Activated naive CD8-positive, alpha-beta T cell (primary cell): Measurements from ENCODE around the gene PTGER1.

ENCODE experiments used
- H3K27ac Mint-ChIP-seq: one replicate; pipeline ENCODE4 v1.8.0; 2021; ENCODE audit warnings: mixed read lengths
- H3K27me3 Mint-ChIP-seq: one replicate; pipeline ENCODE4 v1.8.0; 2021; ENCODE audit warnings: mixed read lengths
- H3K36me3 Mint-ChIP-seq: one replicate; pipeline ENCODE4 v1.8.0; 2021; ENCODE audit warnings: mixed read lengths
- H3K4me1 Mint-ChIP-seq: one replicate; pipeline ENCODE4 v1.8.0; 2021; ENCODE audit warnings: low read depth, mixed read lengths
- H3K4me3 Mint-ChIP-seq: one replicate; pipeline ENCODE4 v1.8.0; 2021; ENCODE audit warnings: mild to moderate bottlenecking, mixed read lengths
- H3K9me3 Mint-ChIP-seq: one replicate; pipeline ENCODE4 v1.8.0; 2021; ENCODE audit warnings: low read depth, mixed read lengths

The PTGER1 gene

DNA sequence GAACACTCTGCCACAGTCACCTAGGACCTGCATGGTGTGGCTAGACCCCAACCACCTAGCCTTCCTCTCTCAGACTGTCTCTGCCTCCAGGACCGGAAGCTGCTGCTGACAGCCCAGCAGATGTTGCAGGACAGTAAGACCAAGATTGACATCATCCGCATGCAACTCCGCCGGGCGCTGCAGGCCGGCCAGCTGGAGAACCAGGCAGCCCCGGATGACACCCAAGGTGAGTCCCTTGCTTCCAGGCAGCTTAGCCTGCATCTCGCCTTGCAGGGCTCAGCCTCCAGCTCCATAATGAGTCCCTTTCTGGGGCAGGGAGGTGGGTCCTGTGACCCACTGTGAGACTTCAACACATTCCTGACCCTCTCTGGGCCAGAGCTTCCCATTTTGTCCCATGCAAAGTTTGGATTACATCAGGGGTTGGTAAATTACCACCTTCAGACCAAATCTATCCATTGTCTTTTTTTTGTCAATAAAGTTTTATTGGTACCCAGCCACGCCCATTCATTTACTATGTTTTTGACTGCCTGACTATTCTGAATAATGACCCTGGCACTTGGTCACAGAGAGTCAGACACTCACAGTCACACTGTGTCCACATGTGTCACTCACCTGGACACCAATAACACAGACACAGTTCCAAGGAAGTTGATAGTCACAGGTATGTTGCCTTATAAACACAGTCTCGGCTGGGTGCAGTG is 28.7 kb downstream of the PTGER1 start:
- Mint-ChIP-seq H3K4me3 (no peak overlapping the region), H3K27ac (peak overlapping the region; percentile 28), H3K27me3 (no peaks in the 10 kb centered on the region), H3K9me3 (no peaks in the 10 kb centered on the region), H3K36me3 (peaks cover 11% of the 10 kb centered on the region), H3K4me1 (peaks cover 26% of the 10 kb centered on the region)

DNA sequence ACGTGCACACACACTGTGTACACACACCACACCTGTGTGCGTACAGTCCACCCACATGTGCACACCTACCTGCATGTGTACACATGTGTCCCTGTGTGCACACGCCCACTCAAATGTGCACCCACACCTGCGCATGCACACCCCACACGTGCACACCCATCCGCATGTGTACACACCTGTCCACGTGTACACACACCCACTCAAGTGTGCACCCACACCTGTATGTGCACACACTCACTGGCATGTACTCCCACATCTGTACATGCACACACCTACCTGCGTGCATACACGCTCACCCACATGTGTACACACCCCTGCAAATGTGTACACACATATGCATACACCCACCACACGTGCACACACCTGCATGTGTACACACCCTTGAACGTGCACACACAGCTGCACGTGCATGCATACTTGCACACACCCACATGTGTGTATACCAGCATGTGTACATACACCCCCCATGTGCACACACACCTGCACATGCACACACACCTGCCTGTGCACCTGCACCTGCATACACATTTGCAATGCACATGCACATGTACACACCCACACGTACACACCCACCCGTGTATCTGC is 31.4 kb downstream of the PTGER1 start:
- H3K9me3 Mint-ChIP-seq, result no peaks in the 10 kb centered on the region
- peaks cover 39% of the 10 kb centered on the region for H3K4me1 Mint-ChIP-seq
- H3K27me3 Mint-ChIP-seq, result no peaks in the 10 kb centered on the region
- peaks cover 5% of the 10 kb centered on the region for H3K36me3 Mint-ChIP-seq
- H3K27ac Mint-ChIP-seq, result no peak overlapping the region
- H3K4me3 Mint-ChIP-seq, result no peak overlapping the region

DNA sequence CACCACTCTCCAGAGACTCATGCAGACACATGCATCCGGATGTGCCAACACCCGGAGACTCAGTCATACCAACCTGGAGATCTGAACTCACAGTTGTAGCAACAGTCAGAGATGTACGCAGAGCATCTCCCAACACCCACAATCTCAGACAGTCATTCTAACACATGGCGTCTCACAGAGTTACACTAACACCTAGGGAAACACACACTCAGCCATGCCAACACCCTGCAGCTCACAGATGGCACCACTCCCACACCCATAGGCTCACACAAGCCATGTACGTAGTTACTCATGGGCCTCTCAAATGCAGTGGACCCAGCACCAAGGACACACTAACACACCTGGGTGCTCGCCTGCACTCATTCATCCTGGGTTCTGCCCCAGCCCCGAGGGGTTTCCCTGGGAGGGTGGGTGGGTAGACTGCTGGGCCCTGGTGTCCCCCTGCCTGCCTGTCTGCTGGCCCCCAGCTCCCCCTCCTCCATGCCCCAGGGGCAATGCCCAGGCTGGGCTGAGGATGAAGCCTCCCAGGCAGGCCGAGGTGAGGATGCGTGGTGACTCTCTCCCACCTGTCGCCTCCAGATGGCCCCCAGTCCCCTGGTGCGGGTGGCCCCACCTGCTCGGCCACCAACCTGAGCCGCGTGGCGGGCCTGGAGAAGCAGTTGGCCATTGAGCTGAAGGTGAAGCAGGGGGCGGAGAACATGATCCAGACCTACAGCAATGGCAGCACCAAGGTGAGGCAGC is 32.1 kb downstream of the PTGER1 start:
- Mint-ChIP-seq H3K36me3 (peaks cover 5% of the 10 kb centered on the region), H3K4me3 (no peak overlapping the region), H3K4me1 (peaks cover 37% of the 10 kb centered on the region), H3K9me3 (no peaks in the 10 kb centered on the region), H3K27me3 (no peaks in the 10 kb centered on the region), H3K27ac (peak overlapping the region; percentile 28)

DNA sequence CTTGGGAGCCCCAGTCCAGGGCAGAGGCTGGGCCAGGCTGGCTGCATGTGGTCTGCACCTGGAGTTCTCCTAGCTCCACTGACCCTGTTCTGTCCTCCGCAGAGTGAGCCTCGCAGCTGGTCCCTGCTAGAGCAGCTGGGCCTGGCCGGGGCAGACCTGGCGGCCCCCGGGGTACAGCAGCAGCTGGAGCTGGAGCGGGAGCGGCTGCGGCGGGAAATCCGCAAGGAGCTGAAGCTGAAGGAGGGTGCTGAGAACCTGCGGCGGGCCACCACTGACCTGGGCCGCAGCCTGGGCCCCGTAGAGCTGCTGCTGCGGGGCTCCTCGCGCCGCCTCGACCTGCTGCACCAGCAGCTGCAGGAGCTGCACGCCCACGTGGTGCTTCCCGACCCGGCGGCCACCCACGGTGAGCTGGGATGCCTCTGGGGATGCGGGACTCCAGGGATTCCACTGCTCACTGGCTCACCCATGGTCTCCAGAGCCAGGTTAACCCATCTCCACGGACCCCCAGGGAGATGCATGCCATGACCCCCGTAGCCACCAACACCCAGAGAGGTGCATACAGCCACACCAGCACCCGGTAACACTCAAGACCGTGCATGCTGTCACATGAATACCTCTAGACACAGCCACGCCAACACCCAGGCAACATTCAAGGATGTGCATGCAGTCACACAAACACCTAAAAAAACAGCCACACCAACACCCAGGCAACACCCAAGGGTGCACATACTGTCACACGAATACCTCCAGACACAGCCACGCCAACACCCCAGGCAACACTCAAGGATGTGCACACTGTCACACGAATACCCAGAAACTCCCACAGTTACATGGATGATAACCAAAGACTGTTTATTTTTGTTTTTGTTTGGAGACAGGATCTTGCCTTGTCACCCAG is 33.9 kb downstream of the PTGER1 start:
- H3K4me1 Mint-ChIP-seq, result peaks cover 45% of the 10 kb centered on the region

DNA sequence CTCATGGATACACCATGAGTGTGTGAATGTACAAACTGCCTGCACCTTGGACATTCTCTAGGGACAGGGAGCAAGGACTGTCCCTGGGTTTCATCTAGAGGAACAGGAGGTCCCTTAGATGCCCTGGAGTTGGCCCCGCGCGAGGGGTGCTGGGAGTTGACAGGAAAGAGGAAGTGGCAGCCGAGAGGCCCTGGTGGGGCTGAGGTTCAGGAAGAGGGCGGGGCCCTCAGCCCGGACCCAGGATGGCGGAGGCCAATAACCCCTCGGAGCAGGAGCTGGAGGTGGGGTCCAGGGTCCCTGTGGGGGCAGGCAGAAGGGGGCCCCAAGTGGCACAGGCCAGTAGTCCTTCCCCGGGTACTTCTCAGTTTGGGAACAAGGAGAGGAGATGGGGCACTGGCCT is 35.1 kb downstream of the PTGER1 start:
- H3K4me1 Mint-ChIP-seq, result peaks cover 47% of the 10 kb centered on the region
- H3K36me3 Mint-ChIP-seq, result peaks cover 4% of the 10 kb centered on the region
- H3K9me3 Mint-ChIP-seq, result no peaks in the 10 kb centered on the region
- peak overlapping the region; percentile 88 for H3K4me3 Mint-ChIP-seq
- no peaks in the 10 kb centered on the region for H3K27me3 Mint-ChIP-seq
- peak overlapping the region; percentile 91 for H3K27ac Mint-ChIP-seq

More for the DNA sequence above, 33.9 kb downstream of the PTGER1 start:
- Mint-ChIP-seq H3K9me3 (no peaks in the 10 kb centered on the region), H3K27ac (peak overlapping the region; percentile 43), H3K4me3 (peak overlapping the region; percentile 88), H3K27me3 (no peaks in the 10 kb centered on the region), H3K36me3 (peaks cover 4% of the 10 kb centered on the region)

DNA sequence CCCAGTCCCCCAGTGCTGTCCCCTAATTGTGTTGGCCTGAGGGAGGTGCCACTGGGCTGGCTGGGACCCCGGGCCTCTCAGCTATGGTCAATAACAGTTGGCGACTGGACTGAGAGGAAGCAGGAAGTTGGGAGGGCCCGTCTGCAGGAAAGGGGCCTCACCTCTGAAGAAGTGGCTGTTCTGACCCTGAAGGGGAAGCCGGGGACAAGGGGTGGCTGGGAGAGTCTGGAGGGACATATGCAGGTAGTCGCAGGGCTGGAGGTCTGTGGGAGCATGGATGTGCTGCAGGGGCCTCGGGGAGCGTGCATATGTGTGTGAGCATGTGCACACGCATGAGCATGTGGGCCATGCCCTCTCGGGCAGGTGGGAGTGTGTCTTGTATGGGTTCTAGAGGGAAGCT is 36.1 kb downstream of the PTGER1 start:
- H3K27me3 Mint-ChIP-seq, result no peaks in the 10 kb centered on the region
- H3K36me3 Mint-ChIP-seq, result no peaks in the 10 kb centered on the region
- H3K9me3 Mint-ChIP-seq, result no peaks in the 10 kb centered on the region
- peaks cover 52% of the 10 kb centered on the region for H3K4me1 Mint-ChIP-seq
- H3K4me3 Mint-ChIP-seq, result peak overlapping the region; percentile 88
- H3K27ac Mint-ChIP-seq, result peak overlapping the region; percentile 84

DNA sequence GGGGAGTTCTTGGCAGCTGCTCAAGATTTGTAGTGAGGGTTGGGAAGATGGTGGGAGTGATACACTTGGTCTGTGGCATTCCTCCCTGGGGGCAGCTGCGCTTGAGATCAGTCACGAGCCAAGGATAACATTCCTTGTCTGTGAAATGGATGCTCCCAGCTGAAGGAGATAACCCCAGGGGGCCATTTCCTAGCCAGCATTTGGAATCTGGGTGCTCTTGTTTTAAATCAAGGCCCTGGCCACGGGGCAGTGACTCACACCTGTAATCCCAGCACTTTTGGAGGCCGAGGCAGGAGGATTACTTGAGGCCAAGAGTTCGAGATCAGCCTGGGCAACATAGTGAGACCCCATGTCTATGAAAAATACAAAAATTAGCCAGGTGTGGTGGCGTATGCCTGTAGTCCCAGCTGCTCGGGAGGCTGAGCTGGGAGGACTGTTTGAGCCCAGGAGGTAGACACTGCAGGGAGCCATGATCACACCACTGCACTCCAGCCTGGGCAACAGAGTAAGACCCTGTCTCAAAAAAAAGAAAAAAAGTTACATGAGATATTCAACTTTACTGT is 37.5 kb downstream of the PTGER1 start:
- no peaks in the 10 kb centered on the region for H3K36me3 Mint-ChIP-seq
- peaks cover 51% of the 10 kb centered on the region for H3K4me1 Mint-ChIP-seq
- H3K9me3 Mint-ChIP-seq, result no peaks in the 10 kb centered on the region
- peak overlapping the region; percentile 18 for H3K4me3 Mint-ChIP-seq
- peak overlapping the region; percentile 54 for H3K27ac Mint-ChIP-seq
- no peaks in the 10 kb centered on the region for H3K27me3 Mint-ChIP-seq

DNA sequence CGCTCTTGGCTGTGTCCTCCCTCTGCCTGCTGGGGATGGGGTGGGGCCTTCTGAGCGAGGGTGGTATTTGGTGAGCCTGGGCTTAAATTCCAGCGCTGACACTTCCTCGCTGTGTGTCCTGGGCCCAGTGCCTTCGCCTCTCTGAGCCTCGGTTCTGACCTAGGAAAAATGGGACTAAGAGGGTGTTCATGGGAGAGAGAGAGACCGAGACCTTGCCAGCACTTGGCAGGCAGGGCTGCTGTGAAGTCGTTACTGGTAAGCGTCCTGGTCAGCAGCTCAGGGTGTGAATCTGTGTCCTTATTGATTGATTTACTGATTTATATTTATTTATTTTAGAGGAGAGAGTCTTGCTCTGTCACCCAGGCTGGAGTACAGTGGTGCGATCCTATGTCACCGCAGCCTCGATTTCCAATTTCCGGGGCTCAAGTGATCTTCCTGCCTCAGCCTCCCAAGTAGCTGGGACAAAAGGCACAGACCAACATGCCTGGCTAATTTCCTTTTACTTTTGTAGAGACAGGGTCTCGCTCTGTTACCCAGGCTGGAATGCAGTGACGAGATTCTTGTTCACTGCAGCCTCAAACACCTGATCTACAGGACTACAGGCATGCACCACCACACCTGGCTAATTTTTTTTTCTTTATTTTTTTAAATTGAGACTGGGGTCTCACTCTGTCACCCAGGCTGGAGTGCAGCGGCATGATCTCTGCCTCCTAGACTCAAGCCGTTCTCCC is 39.7 kb downstream of the PTGER1 start:
- Mint-ChIP-seq H3K4me3 (peak overlapping the region; percentile 43), H3K4me1 (peaks cover 55% of the 10 kb centered on the region), H3K27me3 (no peaks in the 10 kb centered on the region), H3K27ac (peak overlapping the region; percentile 92), H3K9me3 (no peaks in the 10 kb centered on the region), H3K36me3 (no peaks in the 10 kb centered on the region)

DNA sequence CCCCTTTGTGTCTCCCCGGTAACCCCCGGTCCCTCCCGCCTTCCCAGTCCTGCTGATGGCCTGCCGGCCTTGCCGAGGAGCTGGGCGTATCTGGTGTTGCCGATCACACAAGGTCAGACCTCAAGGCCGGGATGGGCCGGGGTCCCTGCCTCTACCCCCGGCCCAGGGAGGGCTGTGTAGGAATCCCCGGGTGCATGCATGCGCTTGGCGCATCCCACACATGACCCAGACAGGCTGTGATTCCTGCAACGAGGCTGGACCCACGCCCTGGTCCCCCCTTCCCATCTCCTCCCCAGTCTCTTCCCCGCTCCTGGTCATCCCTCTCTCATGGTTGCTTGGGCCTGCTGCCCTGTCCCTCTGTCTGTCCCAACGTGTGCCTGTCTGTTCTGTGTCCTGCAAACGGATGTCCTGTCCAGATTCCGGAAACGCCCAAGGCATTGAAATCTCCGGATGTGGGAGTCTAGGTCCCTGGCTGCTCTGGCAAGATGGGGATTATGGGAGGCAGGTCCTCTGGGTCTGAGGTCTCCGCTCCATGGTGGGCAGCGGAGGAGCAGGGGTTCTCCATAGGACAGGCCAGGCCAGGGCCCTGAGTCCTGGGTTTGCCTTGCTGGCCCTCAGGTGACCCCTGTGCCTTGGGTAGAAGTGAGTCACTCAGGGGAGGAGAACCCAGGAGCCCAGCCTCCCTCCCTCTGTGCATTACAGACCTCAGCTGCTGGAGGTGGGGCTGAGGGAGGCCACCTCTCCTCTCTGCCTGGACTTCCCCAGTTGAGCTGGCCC is 40.4 kb downstream of the PTGER1 start:
- H3K9me3 Mint-ChIP-seq, result no peaks in the 10 kb centered on the region
- no peaks in the 10 kb centered on the region for H3K36me3 Mint-ChIP-seq
- peak overlapping the region; percentile 85 for H3K4me3 Mint-ChIP-seq
- H3K27ac Mint-ChIP-seq, result peak overlapping the region; percentile 92
- H3K4me1 Mint-ChIP-seq, result peaks cover 48% of the 10 kb centered on the region
- no peaks in the 10 kb centered on the region for H3K27me3 Mint-ChIP-seq

DNA sequence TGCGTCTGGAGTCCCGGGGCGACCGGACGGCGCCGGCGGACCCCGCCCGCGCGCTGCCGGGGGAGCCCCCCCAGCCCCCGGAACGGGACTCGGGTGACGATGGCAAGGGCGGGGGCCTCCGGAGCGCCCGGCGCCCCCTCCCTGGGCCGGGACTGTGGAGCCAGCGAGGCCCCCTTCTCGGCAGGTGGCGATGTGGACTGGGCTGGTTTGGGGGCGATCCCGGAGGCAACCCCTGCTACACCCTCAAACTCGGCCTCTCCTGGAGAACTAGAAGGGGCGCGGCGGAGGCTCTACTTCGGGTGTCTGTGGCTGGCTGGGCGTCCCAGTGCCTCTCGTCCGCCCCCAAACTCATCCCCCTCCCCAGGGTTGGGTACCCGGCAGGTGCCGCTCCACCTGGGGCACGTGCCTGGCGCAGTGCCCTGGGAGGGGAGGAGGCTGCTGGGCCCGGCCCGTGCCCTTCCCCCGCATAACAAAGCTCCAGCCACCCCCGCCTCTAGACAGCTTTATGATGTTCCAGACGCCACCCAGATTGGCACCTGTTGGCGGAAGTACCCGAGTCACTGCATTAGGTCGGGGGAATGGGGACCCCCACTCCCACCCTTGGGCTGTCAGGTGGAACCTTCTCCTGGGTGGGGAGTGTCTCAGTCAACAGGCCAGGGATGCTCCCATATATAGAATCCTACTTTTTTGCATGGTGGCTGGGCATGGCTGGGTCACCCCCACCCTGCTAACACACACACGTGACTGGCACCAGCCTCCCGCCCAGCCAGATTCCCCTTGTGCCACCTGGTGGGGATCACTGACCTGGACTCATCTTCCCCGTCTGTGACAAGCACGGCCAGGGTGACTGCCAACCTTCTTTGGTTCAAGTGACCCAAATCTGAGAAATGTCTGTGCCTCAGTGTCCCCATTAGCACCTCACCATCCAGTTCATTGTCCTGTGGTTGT is 41.3 kb downstream of the PTGER1 start:
- Mint-ChIP-seq H3K9me3 (no peaks in the 10 kb centered on the region), H3K4me1 (peaks cover 42% of the 10 kb centered on the region), H3K4me3 (peak overlapping the region; percentile 85), H3K36me3 (no peaks in the 10 kb centered on the region), H3K27me3 (no peaks in the 10 kb centered on the region), H3K27ac (peak overlapping the region; percentile 46)

DNA sequence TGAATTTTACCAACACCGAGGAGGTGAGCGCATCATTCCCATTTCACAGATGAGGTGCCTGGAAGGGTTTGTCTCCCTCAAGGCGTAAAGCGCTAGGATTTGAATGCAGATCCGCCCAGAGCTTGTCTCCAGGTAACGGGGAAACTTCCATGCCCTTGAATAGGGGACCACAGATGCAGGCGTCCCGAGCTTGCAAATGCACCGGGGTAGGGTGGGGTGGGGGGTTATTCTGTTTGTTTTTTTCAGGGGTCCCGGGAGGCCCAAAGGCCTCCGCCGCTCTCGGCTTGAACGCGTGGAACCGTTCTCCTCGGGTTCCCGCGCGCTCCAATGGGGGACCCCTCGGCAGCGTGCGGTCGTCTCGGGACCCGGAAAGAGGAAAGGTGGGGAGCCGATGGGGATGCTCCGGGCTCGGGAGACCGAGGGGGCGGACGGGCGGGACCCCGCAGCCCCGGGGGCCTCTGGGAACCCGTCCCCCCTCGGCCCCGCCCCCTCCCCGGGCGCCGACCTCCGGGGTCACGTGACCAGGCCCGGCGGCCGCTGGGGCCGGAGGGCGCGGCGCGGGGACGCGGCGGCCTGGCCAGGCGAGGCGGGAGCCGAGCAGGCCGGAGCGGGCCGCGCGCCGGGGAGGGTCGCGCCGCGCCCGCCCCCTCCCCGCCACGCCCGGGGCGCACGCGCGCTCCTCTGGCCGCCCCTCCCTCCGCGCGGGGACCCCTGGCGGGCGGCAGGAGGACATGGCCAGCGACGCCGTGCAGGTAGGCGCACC is 42.2 kb downstream of the PTGER1 start, which contains the start of gene PKN1:
Gene PKN1 (plus strand): TSS at position 516 of the 763 bp plus-strand sequence. CDS start 216 bp downstream, at position 732.
- H3K9me3 Mint-ChIP-seq, result no peaks in the 10 kb centered on the region
- peaks cover 39% of the 10 kb centered on the region for H3K4me1 Mint-ChIP-seq
- H3K4me3 Mint-ChIP-seq, result peak within 1 kb of the TSS; percentile 89
- H3K36me3 Mint-ChIP-seq, result no peaks in the 10 kb centered on the region
- H3K27me3 Mint-ChIP-seq, result no peaks in the 10 kb centered on the region
- peak within 1 kb of the TSS; percentile 78 for H3K27ac Mint-ChIP-seq

DNA sequence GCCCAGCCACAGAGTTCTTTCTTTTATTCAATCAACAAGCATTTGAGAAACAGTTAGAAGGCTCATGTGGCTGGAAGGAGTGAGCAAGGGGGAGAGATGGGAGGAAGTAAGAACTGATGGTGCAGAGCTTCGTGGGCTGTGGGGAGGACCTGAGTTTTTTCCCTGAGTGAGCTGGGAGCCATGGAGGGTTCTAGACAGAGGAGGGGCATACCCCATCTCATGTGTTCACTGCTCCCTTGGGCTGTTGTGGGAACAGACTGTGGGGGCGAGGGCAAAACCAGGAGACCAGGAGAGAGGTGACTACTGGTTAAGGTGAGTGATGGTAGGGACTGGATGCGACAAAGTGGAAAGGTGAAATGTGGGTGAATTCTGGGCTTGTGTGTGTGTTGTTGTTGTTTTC is 44.4 kb downstream of the PTGER1 start:
- no peaks in the 10 kb centered on the region for H3K9me3 Mint-ChIP-seq
- no peaks in the 10 kb centered on the region for H3K36me3 Mint-ChIP-seq
- no peak overlapping the region for H3K4me3 Mint-ChIP-seq
- H3K27ac Mint-ChIP-seq, result peak overlapping the region; percentile 16
- H3K4me1 Mint-ChIP-seq, result peaks cover 29% of the 10 kb centered on the region
- H3K27me3 Mint-ChIP-seq, result no peaks in the 10 kb centered on the region
